ELF-1 (cell line): ENCODE data around the gene NPTXR.

Experiments used
- DNase-seq: peaks from one replicate; pipeline ENCODE4 v3.0.0-alpha.2; 2016; ENCODE audit warnings: low read depth, low spot score

Gene NPTXR

GRCh38 chr22:38773363-38773946, 70.4 kb downstream of the NPTXR start:
- DNase-seq = no peak

DNA sequence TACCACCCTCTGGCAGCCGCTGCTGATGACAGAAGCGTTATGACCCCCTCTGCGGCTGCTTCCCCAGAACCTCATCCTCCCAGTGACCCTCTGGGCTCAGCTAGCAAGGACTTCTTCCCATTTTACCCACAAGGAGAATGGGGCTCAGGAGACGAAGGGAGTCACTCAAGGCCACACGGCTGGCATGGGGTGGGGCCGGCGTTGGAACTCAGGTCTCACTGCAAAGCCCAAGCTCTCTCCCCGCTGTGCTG, 71.3 kb downstream of the NPTXR start:
- DNase-seq = no peak

GRCh38 chr22:38770257-38770949, 73.4 kb downstream of the NPTXR start:
- DNase-seq = no peak
